GDM1 (cell line): ENCODE results near the gene GMPR2.
"Not testable (repeated sequence)": the region's sequence is repeated elsewhere in the genome, so short reads cannot be mapped to it uniquely, and the experiment has no call there.

Source experiments
- DNase-seq: peaks from one replicate; lab custom pipeline; 2025; lab: John Stamatoyannopoulos, UW

GMPR2 gene

GRCh38 chr14:24202538-24202937, 30.2 kb upstream of the GMPR2 start:
- not testable (repeated sequence) for DNase-seq

DNA sequence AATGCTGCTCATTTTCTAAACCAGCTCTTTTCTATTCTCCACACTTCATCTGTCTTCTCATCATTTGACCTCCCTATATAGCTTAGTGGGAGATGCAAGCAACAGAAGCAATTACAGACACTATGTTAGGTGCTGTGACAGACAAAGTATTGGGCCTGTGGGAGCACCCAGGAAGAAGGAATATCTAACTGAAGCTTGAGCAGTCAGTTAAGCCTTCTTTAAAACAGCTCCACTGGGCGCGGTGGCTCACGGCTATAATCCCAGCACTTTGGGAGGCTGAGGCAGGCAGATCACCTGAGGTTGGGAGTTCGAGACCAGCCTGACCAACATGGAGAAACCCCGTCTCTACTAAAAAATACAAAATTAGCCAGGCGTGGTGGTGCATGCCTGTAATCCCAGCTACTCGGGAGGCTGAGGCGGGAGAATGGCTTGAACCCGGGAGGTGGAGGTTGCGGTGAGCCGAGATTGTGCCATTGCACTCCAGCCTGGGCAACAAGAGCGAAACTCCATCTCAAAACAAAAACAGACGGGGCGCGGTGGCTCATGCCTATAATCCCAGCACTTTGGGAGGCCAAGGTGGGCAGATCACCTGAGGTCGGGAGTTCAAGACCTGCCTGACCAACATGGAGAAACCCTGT, 29.4 kb upstream of the GMPR2 start:
- DNase-seq = not testable (repeated sequence)

DNA sequence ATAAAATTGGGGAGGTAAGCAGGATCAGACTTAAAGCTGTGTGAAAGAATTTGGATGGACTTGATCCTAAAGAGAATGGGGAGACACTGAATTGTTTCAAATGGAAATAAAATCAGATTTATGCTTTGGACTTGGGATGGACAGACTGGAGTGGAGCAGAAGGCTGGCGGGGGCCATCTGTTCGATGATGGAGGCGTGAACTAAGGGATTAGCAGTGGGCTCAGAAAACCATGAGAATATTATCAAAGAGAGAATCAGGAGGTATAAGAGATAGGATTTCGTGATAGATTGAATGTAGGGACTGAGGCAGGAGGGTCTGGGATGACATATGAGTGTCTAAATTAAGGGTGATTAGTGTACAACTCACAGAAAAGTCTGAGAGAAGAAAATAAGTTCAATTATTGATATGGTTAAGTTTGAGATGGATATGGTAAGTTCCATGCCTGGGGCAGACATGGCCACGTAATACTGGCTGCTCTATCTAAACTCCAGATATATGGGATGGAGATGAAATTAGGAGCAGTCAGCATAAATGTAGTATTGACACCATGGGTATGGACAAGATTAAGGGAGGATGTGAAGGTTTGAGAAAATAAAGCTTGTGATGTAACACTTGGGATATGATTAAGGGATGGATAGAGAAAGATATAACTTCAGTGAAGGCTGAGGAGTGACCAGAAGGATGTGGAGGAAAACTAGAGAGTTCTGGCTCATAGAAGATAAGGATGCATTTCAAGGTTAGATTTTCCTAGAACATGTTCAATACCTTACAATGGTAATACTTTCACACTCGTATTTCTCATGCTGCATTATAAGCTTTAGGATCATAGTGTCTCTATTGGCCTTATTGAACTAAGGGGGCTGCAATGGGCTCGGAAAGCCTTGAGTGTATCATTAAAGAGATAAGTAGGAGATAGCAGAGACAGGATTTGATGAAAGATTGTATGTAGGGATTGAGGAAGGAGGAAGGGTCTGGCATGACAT, 28.3 kb upstream of the GMPR2 start:
- DNase-seq = no peak

- DNase-seq = no peak
Measured at GRCh38 chr14:24206260-24207103, 26.2 kb upstream of the GMPR2 start.

DNA sequence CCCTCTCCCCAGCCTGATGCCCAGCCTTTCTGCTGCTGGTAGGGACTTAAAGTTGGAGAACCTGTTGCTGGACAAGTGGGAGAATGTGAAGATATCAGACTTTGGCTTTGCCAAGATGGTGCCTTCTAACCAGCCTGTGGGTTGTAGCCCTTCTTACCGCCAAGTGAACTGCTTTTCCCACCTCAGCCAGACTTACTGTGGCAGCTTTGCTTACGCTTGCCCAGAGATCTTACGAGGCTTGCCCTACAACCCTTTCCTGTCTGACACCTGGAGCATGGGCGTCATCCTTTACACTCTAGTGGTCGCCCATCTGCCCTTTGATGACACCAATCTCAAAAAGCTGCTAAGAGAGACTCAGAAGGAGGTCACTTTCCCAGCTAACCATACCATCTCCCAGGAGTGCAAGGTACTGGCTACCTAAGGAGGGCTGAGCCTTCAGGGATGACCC, 25.6 kb upstream of the GMPR2 start:
- DNase-seq = no peak

GRCh38 chr14:24207625-24208024, 25.1 kb upstream of the GMPR2 start:
- DNase-seq = no peak

DNA sequence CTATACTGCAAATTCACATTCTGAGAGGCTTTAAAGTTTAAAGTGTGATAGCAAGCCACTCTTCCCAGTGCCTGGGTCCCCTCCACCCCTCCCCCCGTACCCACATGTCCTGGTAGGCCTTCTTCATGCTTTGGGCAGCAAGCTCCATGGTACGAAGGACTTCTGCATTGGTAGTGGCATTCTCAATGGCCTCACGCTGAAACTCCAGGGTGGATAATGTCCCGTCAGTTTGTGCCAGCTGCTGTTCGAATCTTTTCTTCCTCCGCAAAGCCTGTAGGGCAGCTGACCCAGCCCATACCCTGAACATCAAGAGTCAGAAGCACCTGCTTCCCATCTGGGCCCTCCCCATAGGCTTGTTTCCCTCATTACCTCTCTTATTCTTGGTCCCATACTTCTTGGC, 21.4 kb upstream of the GMPR2 start:
- no peak for DNase-seq

DNA sequence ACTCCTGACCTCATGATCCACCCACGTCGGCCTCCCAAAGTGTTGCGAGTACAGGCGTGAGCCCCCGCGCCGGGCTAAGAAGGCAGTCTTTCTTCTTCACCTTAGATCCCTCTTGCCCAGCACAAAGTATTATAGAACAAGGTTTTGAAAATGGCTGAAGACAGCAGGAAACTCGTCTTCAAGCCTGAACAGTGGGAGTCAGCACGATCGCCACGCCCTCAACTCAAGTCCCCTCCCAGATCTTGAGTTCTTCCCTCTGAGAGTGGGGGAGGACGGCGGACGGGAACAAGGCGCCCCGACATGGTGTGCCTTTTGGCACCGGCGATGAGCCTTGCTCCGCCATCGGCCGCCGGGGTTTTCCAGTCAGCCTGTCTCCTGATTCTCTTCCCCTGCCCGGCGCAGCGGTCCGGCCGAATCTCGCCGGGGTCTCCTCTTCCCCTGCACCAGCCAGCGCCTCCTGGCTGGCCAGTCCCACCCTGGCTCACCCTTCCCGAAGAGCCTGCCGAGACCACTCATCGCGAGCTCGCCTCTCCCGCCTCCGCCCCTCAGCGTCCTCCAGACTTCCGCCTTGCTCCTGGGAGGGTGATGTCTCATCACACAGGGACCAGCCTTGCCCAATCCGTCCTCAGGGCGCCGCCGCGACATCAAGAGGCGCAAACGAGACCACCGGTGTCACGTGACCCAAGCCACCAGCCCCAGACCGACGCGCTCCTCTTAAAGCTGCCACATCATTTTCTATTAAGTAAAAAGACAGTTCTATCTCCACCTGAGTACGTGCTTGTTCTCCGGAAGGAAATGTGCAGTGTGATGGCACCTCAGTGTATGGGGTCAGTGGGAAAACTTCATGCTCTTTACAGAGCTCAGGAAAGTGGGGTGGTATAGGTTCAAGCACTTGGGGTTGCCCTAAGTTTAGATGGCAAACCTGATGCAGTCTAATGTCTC, 19.5 kb upstream of the GMPR2 start, which contains the start of gene CHMP4A:
Gene CHMP4A (minus strand): TSS at position 565 of the 942 bp plus-strand sequence. CDS start 49 bp downstream, at position 516.
- peak; percentile 97 for DNase-seq

DNA sequence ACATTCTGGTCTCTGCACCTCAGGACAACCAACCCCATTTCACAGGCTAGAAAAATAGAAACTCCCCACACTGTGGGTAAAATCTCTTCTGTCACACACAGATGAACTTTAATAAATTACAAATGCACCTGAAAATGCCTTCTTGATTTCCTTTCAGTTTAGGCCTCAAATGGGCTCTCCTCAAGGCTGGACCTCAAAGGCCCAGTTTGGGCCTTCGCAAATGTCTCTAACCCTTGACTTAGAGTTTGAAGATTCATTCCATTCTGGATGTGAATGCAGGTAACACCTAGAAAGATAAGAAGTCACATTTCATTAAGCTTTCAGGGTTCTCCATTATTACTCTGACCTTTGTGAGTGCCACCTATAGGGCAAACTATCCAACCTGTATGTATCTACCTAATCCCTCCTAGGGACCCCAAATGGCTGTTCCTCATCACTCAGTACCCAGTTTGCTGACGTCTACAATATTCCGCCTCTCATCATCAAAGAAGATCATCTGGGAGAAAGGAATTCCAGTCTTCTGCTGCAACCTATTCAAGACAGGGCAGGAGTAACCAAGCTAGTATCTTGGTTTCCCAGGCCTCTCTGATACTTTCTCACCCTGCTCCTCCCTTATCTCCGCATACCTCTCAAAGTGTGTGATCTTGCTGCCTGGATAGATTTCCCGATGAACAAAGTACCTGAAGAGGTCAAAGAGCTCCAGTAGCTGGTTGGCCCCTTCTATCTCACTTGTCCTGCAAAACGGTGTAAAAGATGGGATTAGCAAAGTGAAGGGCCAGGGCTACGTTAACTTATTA, 18.7 kb upstream of the GMPR2 start:
- no peak for DNase-seq

DNA sequence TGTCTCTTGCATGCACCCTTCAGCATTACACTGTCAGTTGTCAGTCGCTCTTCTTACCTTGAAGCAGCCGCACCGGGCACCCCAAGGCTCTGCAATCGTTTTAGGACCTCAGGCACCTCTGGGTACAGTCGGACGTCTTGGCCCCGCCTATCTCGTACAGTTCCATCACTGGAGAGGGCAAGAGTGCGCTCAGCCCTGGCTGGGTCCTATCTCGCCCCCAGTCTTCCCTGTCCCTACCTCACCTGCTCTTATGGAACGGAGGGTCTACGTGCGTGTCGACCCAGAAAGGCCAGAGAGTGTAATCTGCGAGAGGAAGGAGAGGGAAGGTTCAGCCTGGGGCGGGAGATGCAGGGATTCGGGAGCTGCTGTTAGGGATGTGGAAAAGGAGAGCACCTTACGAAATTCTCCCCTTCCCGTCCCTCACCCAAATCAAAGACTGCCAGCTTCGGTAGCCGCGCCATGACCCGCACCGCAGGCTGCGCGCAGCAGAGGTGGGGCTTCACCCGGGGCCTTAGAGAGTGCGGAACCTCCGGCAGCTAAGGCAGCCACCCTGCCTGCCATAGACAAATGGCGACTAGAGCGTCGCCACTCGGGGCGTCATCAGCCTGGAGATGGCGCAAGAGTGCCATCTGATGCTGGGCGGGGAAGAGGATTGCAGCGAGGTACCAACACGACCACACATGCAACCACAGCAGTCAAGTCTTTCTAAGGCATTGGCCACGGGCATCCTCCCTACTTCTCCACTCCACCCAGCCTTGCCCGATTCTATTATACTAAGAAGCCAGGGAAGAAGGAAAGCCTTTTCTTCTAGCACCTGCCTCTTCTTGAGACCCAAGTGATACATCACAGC, 17.0 kb upstream of the GMPR2 start, which contains the start of gene MDP1:
Gene MDP1 (minus strand): TSS at position 572 of the 850 bp plus-strand sequence. CDS start 111 bp downstream, at position 461.
- DNase-seq = peak; percentile 91

GRCh38 chr14:24216345-24216699, 16.4 kb upstream of the GMPR2 start:
- no peak for DNase-seq

GRCh38 chr14:24216876-24217275, 15.9 kb upstream of the GMPR2 start:
- DNase-seq = not testable (repeated sequence)

DNA sequence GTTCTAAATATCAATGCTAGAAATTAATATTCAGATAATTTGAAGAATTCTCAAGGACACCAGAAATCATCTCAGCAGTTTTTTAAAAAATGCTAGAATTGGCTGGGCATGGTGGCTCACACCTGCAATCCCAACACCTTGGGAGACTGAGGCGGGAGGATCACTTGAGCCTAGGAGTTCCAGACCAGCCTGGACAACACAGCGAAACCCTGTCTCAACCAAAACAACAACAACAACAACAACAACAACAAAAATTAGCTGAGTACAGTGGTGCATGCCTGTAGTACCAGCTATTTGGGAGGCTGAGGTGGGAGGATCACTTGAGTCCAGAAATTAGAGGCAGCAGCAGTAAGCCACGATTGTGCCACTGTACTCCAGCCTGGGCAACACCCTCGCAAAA, 13.6 kb upstream of the GMPR2 start:
- DNase-seq = no peak

GRCh38 chr14:24219521-24219920, 13.2 kb upstream of the GMPR2 start:
- no peak for DNase-seq

- not testable (repeated sequence) for DNase-seq
Measured at GRCh38 chr14:24222987-24223386, 9.7 kb upstream of the GMPR2 start.

- no peak for DNase-seq
Measured at GRCh38 chr14:24224618-24225071, 8.1 kb upstream of the GMPR2 start.

DNA sequence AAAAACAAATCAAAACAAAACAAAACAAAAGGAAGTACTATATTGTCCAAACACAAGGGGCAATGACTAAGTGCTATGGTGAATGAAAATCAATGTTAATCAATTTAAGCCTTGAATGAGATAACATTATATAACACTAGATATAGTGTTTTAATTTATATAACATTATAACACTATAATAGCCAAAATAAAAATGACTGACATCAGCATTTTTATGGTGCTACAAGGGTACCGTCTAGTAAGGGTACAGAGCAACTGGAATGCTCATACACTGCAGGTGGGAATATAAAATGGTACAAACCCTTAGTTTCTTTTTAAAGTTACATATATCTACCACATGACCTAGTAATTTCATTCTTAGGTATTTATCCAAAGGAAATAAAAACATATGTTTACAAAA, 6.3 kb upstream of the GMPR2 start:
- no peak for DNase-seq

DNA sequence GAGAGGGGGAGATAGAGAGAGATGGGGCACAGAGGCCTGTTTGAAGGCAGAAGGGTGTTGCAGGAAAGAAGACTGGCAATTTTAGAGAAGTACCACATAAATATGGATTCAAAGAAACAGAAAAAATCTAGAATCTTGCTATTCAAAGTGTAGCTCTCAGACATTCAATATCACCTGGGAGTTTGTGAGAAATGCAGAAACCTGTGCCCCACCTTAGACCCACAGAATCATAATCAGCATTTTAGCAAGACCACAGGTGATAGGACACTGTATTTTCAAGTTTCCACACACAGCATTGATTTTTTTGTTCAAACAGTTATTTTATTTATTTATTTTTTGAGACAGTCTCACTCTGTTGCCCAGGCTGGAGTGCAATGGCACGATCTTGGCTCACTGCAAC, 3.8 kb upstream of the GMPR2 start:
- no peak for DNase-seq
